Measurements from ENCODE around the gene CD46. TPM values are rescaled to one million over a fixed set of nuclear protein-coding genes. Genes with fewer than 3 reads are reported as not detected.

CD46 gene
- total and polyA plus RNA-seq, 10 of the 15 experiments (the other 5 are each of a cell fraction or from before 2014, with no cell fraction given) = 61.1 to 198 (median 81.4) TPM

DNA sequence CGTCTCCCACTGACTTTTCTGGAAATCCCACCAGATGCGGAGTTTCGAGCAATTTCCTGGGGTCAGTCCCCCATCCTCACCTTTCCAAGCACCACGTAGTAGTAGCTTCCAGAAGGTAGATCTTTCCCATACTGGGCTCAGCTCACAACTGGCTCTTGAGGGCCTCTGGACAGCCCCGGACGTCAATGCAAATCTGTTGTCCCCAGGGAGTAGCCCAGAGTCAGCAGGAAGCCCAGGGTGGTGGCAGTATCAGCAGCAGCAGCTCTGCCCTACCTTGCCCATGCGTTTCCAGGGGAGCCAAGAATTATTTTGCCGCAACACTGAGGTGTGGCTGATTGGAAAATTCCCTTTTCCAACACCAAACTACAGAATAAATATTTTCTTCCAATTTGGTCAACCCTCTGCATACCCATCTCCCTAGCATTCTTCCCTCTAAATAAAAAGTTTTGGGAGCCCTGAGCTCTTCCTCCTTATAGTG, 70.3 kb downstream of the CD46 start (continued):
- TF ChIP-seq CEBPZ (IDR thresholded peaks at IDR 0.05; ENCODE audit: low read depth, low read length) = no peak
- 0 out of 2 replicates have a peak, but pooled peaks have one; percentile 25 for TF ChIP-seq DPF2 (IDR thresholded peaks at IDR 0.05)
- peak; percentile 24 for TF ChIP-seq WRNIP1 (IDR thresholded peaks at IDR 0.05; ENCODE audit: borderline replicate concordance, low read depth, low read length)
- peak; percentile 68 to 81 for TF ChIP-seq IKZF2 (IDR thresholded peaks at IDR 0.05)
- TF ChIP-seq NKRF (conservative IDR thresholded peaks at IDR 0.05) = no peak; the same call in none of the 2 replicates
- peak; percentile 30; the same call in 1 of the 2 replicates for TF ChIP-seq BMI1 (IDR thresholded peaks at IDR 0.05; ENCODE audit: borderline replicate concordance)
- TF ChIP-seq ZNF622 (IDR thresholded peaks at IDR 0.05) = no peak
- no peak for TF ChIP-seq GABPA (IDR thresholded peaks at IDR 0.05; ENCODE audit: low read depth)
- TF ChIP-seq SP1 (IDR thresholded peaks at IDR 0.05; ENCODE audit: low read depth, low read length) = peak; percentile 6
- TF ChIP-seq, protein P1, sequence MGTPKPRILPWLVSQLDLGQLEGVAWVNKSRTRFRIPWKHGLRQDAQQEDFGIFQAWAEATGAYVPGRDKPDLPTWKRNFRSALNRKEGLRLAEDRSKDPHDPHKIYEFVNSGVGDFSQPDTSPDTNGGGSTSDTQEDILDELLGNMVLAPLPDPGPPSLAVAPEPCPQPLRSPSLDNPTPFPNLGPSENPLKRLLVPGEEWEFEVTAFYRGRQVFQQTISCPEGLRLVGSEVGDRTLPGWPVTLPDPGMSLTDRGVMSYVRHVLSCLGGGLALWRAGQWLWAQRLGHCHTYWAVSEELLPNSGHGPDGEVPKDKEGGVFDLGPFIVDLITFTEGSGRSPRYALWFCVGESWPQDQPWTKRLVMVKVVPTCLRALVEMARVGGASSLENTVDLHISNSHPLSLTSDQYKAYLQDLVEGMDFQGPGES (IDR thresholded peaks at IDR 0.05) = no peak
- peak; percentile 27; the same call in 1 of the 2 replicates for TF ChIP-seq EED (IDR thresholded peaks at IDR 0.05; ENCODE audit: low read depth)
- no peak for TF ChIP-seq BCLAF1 (IDR thresholded peaks at IDR 0.05)
- TF ChIP-seq SREBF2 (IDR thresholded peaks at IDR 0.05; ENCODE audit: low read length) = no peak
- no peak for TF ChIP-seq CBX5 (IDR thresholded peaks at IDR 0.05; ENCODE audit: low read depth)
- 0 out of 2 replicates have a peak, but pooled peaks have one; percentile 10 for TF ChIP-seq CREM (IDR thresholded peaks at IDR 0.05; ENCODE audit: low read depth)
- TF ChIP-seq IRF4 (IDR thresholded peaks at IDR 0.05; ENCODE audit: low read depth, low read length) = no peak
